HEK293T (cell line): ENCODE measurements around the gene ERBB4.

Source experiments
- CTCF ChIA-PET: fragments of 350-600 bp; formaldehyde crosslinking; extraction: SDS; loops from one replicate; lab custom pipeline; 2021; ENCODE audit warnings: antibody characterized with exemption, inconsistent platforms; lab: Yijun Ruan, JAX
- POLR2A ChIA-PET: fragments of 350-600 bp; formaldehyde crosslinking; extraction: SDS; loops from one replicate; lab custom pipeline; 2020; ENCODE audit warnings: antibody characterized with exemption, inconsistent platforms; lab: Yijun Ruan, JAX
- DNase-seq: peaks from one replicate; pipeline ENCODE4 v3.0.0; 2012; ENCODE audit warnings: mixed read lengths; ENCODE audit errors: extremely low spot score
- ARNT ChIP-seq: fragments of 450-650 bp; IDR thresholded peaks from 2 replicates; pipeline ENCODE4 v1.6.1; 2017; ENCODE audit warnings: mild to moderate bottlenecking
- BHLHE40 ChIP-seq: fragments of 450-650 bp; IDR thresholded peaks from 2 replicates; pipeline ENCODE4 v1.6.1; 2016; ENCODE audit warnings: mild to moderate bottlenecking, moderate library complexity, borderline replicate concordance
- CTBP1 ChIP-seq: fragments of 450-650 bp; IDR thresholded peaks from 2 replicates; pipeline ENCODE4 v1.6.1; 2016; ENCODE audit warnings: borderline replicate concordance
- ELF4 ChIP-seq: fragments of 450-650 bp; IDR thresholded peaks from 2 replicates; pipeline ENCODE4 v1.6.1; 2017; ENCODE audit warnings: antibody characterized with exemption
- FOXA1 ChIP-seq: fragments of 450-650 bp; IDR thresholded peaks from 2 replicates; pipeline ENCODE4 v1.6.1; 2016; ENCODE audit warnings: mild to moderate bottlenecking
- FOXK2 ChIP-seq: fragments of 450-650 bp; IDR thresholded peaks from 2 replicates; pipeline ENCODE4 v1.6.1; 2016; ENCODE audit warnings: mild to moderate bottlenecking
- FOXM1 ChIP-seq: fragments of 450-650 bp; IDR thresholded peaks from 2 replicates; pipeline ENCODE4 v1.6.1; 2017; ENCODE audit warnings: mild to moderate bottlenecking, borderline replicate concordance
- HDGF ChIP-seq: fragments of 450-650 bp; IDR thresholded peaks from 2 replicates; pipeline ENCODE4 v1.6.1; 2017; ENCODE audit warnings: antibody characterized with exemption, borderline replicate concordance
- L3MBTL2 ChIP-seq: fragments of 450-650 bp; conservative IDR thresholded peaks from 2 replicates; pipeline ENCODE4 v1.6.1; 2016; ENCODE audit warnings: mild to moderate bottlenecking
- LEF1 ChIP-seq: fragments of 450-650 bp; IDR thresholded peaks from 2 replicates; pipeline ENCODE4 v1.6.1; 2017; ENCODE audit warnings: mild to moderate bottlenecking, borderline replicate concordance
- NFRKB ChIP-seq: fragments of 450-650 bp; IDR thresholded peaks from 2 replicates; pipeline ENCODE4 v1.6.1; 2016; ENCODE audit warnings: mild to moderate bottlenecking, moderate library complexity
- SP1 ChIP-seq: fragments of 450-650 bp; IDR thresholded peaks from 2 replicates; pipeline ENCODE4 v1.6.1; 2017
- SUZ12 ChIP-seq: fragments of 450-650 bp; IDR thresholded peaks from 2 replicates; pipeline ENCODE4 v1.6.1; 2016; ENCODE audit warnings: mild to moderate bottlenecking
- TARDBP ChIP-seq: fragments of 450-650 bp; IDR thresholded peaks from 2 replicates; pipeline ENCODE4 v1.6.1; 2016
- ZNF384 ChIP-seq: fragments of 450-650 bp; IDR thresholded peaks from 2 replicates; pipeline ENCODE4 v1.6.1; 2016
- TF ChIP-seq, protein P1 (sequence below): fragments of 450-650 bp; IDR thresholded peaks from 2 replicates; pipeline ENCODE4 v1.6.1; 2016

Gene ERBB4

DNA sequence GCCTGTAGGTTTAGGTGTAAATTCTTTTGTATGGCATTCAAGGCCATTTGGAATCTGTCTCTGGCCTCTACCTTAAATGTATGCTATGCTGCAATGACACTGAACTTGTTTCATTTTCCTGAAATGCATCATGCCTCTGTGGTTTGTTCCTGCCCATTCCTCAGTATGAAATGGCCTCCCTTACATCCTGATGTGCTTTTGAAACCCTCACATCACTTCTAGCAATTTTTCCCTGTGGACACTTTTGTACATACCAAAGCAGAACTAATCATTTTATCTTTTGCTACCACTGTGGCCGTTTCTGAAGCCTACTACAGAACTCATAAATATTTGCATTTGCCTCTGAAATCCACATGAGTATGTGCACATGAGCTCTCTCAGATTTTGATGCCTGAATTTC, 557.2 kb downstream of the ERBB4 start:
- CTCF ChIA-PET, result no interaction called here
- no peak for DNase-seq
- POLR2A ChIA-PET, result no interaction called here
- TF ChIP-seq ARNT (no peak), SUZ12 (no peak), CTBP1 (no peak), FOXM1 (no peak), NFRKB (no peak), FOXA1 (no peak), BHLHE40 (no peak)
- TF ChIP-seq, protein P1, sequence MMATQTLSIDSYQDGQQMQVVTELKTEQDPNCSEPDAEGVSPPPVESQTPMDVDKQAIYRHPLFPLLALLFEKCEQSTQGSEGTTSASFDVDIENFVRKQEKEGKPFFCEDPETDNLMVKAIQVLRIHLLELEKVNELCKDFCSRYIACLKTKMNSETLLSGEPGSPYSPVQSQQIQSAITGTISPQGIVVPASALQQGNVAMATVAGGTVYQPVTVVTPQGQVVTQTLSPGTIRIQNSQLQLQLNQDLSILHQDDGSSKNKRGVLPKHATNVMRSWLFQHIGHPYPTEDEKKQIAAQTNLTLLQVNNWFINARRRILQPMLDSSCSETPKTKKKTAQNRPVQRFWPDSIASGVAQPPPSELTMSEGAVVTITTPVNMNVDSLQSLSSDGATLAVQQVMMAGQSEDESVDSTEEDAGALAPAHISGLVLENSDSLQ, result no peak

DNA sequence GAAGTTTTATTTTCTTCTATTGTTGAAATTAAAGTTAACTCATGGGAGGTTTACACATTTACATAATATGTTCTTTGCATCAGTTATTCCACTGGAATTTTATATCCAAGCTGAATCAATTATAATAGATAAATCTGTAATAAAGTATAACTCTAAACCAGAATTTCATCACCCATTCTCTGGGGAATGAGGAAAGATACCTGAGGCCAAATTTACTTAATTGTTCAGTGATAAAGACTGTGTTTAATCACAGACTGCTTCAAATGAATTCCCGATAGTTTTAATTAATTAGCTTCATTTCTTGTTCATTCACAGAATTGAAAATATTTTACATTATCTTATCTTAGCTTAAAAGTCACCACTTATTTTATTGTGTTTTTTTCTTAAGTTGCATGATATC, 562.5 kb downstream of the ERBB4 start:
- TF ChIP-seq FOXA1, result no peak
- TF ChIP-seq SUZ12, result no peak
- TF ChIP-seq CTBP1, result no peak
- TF ChIP-seq HDGF, result no peak
- no peak for TF ChIP-seq BHLHE40
- no peak for TF ChIP-seq SP1
- no peak for TF ChIP-seq ZNF384
- no peak for TF ChIP-seq L3MBTL2
- no peak for TF ChIP-seq ELF4
- TF ChIP-seq NFRKB, result no peak
- TF ChIP-seq, protein P1, result no peak
- no peak for TF ChIP-seq FOXK2
- TF ChIP-seq LEF1, result no peak
- no peak for TF ChIP-seq TARDBP
- no peak for TF ChIP-seq FOXM1
- TF ChIP-seq ARNT, result no peak
- ChIA-PET POLR2A (no interaction called here), CTCF (no interaction called here)
- DNase-seq, result no peak

DNA sequence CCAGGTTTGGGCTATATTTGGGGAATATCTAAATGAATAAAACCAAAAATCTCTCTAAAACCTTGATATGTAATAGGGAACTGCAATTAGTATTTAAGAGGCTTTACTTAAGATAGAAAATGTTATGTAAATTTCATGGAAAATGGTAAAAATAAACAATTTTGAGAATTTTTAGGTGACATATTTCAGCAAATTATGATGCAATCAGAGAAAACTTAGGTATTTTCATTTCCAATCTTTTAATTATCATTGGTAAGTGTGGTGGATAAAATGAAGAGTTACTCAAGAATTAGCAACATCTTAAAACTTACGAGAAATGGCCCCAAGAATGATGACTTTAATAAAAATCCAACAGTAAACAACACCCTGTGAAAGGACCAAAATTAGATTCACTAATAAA, 571.4 kb downstream of the ERBB4 start:
- ChIA-PET CTCF (no interaction called here), POLR2A (no interaction called here)
- no peak for DNase-seq
- no peak for TF ChIP-seq FOXM1
- no peak for TF ChIP-seq NFRKB
- TF ChIP-seq TARDBP, result no peak
- TF ChIP-seq ARNT, result no peak

DNA sequence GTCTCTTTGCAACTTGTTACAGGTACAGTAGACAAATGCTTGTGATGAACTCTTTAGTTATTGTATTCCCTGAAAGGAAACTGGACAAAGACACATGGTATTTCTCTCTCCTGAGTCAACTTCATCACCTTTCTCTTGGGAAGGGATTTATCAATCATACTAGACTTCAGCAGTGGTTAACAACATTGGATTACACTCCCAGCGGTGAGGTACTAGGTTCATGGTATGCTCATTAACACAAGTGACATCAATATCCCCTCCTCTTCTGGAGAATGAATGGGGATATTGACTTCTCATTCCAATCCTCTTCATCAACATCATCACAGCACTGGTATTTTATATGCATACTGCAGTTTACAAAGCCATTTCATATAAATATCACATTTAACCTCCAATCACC, 574.6 kb downstream of the ERBB4 start:
- POLR2A ChIA-PET, result no interaction called here
- CTCF ChIA-PET, result interaction anchor here (0.8 kb wide), 1 partner anchor 603 kb away, joined by 3 read pairs; no protein-coding TSS in a partner anchor
- no peak for TF ChIP-seq ZNF384
- no peak for TF ChIP-seq CTBP1
- no peak for TF ChIP-seq LEF1
- TF ChIP-seq L3MBTL2, result no peak
- TF ChIP-seq NFRKB, result no peak
- TF ChIP-seq ARNT, result no peak
- TF ChIP-seq BHLHE40, result no peak
- TF ChIP-seq ELF4, result no peak
- no peak for DNase-seq

DNA sequence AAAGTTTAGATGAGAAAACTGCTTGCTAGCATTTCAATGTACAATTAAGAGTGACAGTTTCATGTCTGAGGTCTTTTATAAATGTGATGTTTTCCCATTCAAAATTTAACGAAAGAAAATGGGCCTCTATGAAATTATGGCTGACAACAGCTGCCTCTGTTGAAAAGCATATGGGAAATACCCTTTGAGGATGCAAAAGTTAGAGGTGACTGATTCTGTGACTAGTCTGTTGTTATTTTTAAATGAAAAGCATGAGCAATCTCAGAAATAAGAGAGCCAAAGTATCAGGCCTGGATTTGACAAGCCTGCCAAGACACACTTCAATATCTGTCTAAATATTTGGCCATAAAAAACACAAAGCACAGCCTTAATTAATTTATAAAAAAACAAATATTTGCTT, 580.8 kb downstream of the ERBB4 start:
- DNase-seq, result no peak
- TF ChIP-seq ELF4, result no peak
- no peak for TF ChIP-seq FOXK2
- TF ChIP-seq FOXM1, result no peak
- TF ChIP-seq SUZ12, result no peak
- TF ChIP-seq L3MBTL2, result no peak
- TF ChIP-seq ARNT, result no peak
- TF ChIP-seq CTBP1, result no peak
- TF ChIP-seq BHLHE40, result no peak
- TF ChIP-seq TARDBP, result no peak
- TF ChIP-seq HDGF, result no peak
- no peak for TF ChIP-seq ZNF384
- no peak for TF ChIP-seq FOXA1
- no peak for TF ChIP-seq SP1
- TF ChIP-seq, protein P1, result no peak
- TF ChIP-seq NFRKB, result no peak
- TF ChIP-seq LEF1, result no peak
- CTCF ChIA-PET, result no interaction called here
- POLR2A ChIA-PET, result no interaction called here

DNA sequence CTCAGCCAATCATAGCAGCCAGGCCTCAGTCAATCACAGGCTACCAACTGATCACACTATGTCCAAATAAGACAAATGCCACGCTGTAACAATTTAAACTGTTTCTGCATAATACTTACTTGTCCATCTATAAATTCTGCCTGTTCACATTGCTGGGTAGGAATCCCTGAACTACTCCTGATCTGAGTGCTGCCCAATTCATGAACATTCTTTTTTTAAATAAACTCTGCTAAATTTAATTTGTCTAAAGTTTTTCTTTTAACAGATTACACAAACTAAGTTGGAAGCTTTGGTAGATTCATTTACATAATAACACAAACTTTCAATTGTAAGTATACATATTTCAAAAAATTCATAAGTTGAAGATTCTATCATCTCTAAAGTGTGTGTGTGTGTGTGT, 583.0 kb downstream of the ERBB4 start:
- no peak for DNase-seq
- TF ChIP-seq, protein P1, result no peak
- no peak for TF ChIP-seq ZNF384
- no peak for TF ChIP-seq TARDBP
- no peak for TF ChIP-seq ELF4
- TF ChIP-seq NFRKB, result no peak
- no peak for TF ChIP-seq ARNT
- no peak for TF ChIP-seq FOXK2
- TF ChIP-seq FOXM1, result no peak
- TF ChIP-seq FOXA1, result no peak
- TF ChIP-seq SUZ12, result no peak
- TF ChIP-seq CTBP1, result no peak
- no peak for TF ChIP-seq LEF1
- TF ChIP-seq HDGF, result no peak
- no peak for TF ChIP-seq SP1
- no peak for TF ChIP-seq L3MBTL2
- TF ChIP-seq BHLHE40, result no peak
- ChIA-PET POLR2A (no interaction called here), CTCF (no interaction called here)
